Heart left ventricle (tissue), 13 donors: ENCODE measurements around the gene ZNF106.

ENCODE experiments used
- CTCF ChIP-seq, 12 donors: fragments of 200-600 bp; sonication (generic) in 4 of 12; IDR thresholded peaks; one replicate each; pipeline versions ENCODE4 v1.5.0 to v1.8.0; 2018 to 2022; ENCODE audit warnings: antibody characterized with exemption in 12 of 12, mild to moderate bottlenecking in 5 of 12
- POLR2A ChIP-seq, 2 donors: fragments of 450-650 bp; IDR thresholded peaks; one replicate each; pipeline ENCODE4 v1.6.1; 2017; ENCODE audit warnings: antibody characterized with exemption in 2 of 2, mild to moderate bottlenecking in 2 of 2, moderate library complexity in 2 of 2
- donor health status: ischemic (EF 13 %, LVEDD 7.1; RV severe dilation, severe dysfunction).
- donor health status: DM: no; HTN: yes; CAD: no.
- donor health status: DM: no; HTN: no; CAD: no.
- donor health status: ischemic (EF 25% LVEDD 6.9; RV normal size, moderate dysfunction).
- donor health status: ischemic (EF 25% LVEDD 5.7; RV mildly dilated, moderate dysfunction).
- donor health status: ischemic (EF 35%, LVEDD 5.7; RV mildly dilated, moderate dysfunction).
- donor health status: nonischemic (EF 11% LVEDD 7.7; RV severe dilation, severe dysfunction).
- donor health status: DM: yes; HTN: yes; CAD: no.
- donor health status: PGD.
- donor health status: ischemic (EF 29% LVEDD 5.4; RV normal size, mild dysfunction).
- donor health status: nonischemic (EF 23%, LVEDD 6.1; RV moderate dilation, normal function).

DNA sequence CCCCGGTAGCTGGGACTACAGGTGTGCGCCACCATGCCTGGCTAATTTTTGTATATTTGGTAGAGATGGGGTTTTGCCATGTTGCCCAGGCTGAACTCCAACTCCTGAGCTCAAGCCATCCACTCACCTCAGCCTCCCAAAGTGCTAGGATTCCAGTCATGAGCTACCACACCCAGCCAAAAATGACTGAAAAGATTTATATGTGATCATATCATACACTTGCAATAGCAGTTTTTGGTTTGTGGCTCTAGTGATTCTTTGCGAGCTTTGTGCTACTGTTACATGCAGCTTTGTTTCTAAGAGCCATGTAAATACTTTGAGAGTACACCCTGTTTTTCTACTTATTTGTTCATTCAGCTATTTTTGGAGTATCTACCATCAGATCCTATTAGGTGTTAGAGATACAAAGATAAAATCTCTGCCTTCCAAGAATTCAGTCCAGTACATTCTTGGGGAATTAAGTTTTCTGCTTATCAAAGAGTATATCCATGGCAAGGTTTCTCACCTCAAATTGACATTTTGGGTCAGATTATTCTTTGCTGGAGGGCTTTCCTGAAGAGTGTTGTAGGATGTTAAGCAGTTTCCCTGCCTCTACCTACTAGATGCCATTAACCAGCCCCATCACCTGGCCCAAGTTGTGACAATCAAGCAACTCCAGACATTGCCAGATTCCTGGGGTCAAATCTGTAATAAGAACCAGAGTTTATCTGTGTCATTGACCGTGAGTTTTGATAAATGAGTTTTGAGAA, 19.5 kb upstream of the ZNF106 start:
- TF ChIP-seq CTCF (IDR thresholded peaks at IDR 0.05) (no peak), POLR2A (IDR thresholded peaks at IDR 0.05) (no peak)
